DOHH2 (cell line): Measurements from ENCODE around the gene IZUMO4.

Source experiments
- H3F3A ChIP-seq: fragments of 200-600 bp; sonication (generic), shearing (Covaris generic); 2 replicates; pipeline ENCODE4 v1.6.0; 2016; ENCODE audit warnings: antibody characterized with exemption, mild to moderate bottlenecking; ENCODE audit not compliant: control insufficient read depth, insufficient read depth
- H3K27ac ChIP-seq: fragments of 200-600 bp; sonication (generic); 2 replicates; pipeline ENCODE4 v1.5.1; 2014; ENCODE audit warnings: low read depth, mild to moderate bottlenecking, low read length, moderate library complexity
- H3K27me3 ChIP-seq: fragments of 200-600 bp; sonication (generic); 2 replicates; pipeline ENCODE4 v1.6.1; 2014; ENCODE audit warnings: mild to moderate bottlenecking, low read length, mixed read lengths; ENCODE audit not compliant: control insufficient read depth
- H3K36me3 ChIP-seq: fragments of 200-600 bp; sonication (generic); 2 replicates; pipeline ENCODE4 v1.6.1; 2014; ENCODE audit warnings: mild to moderate bottlenecking, low read length, moderate library complexity, mixed read lengths; ENCODE audit not compliant: control insufficient read depth
- H3K4me1 ChIP-seq: fragments of 200-600 bp; sonication (generic); 2 replicates; pipeline ENCODE4 v1.6.1; 2014; ENCODE audit warnings: mild to moderate bottlenecking, low read length, mixed read lengths; ENCODE audit not compliant: control insufficient read depth
- H3K4me2 ChIP-seq: fragments of 200-600 bp; sonication (generic); 2 replicates; pipeline ENCODE4 v1.6.0; 2014; ENCODE audit warnings: mild to moderate bottlenecking, low read length, moderate library complexity
- H3K4me3 ChIP-seq: fragments of 200-600 bp; sonication (generic); 2 replicates; pipeline ENCODE4 v1.5.1; 2014; ENCODE audit warnings: mild to moderate bottlenecking, low read length, mixed read lengths
- H3K79me2 ChIP-seq: fragments of 200-600 bp; sonication (generic); 2 replicates; pipeline ENCODE4 v1.6.1; 2014; ENCODE audit warnings: mild to moderate bottlenecking, low read length, mixed read lengths; ENCODE audit not compliant: control insufficient read depth
- H3K9me2 ChIP-seq: fragments of 200-600 bp; sonication (generic); replicated peaks from 2 replicates; pipeline ENCODE4 v1.6.1; 2014; ENCODE audit warnings: mild to moderate bottlenecking, low read length, mixed read lengths; ENCODE audit not compliant: control insufficient read depth
- H3K9me3 ChIP-seq: fragments of 200-600 bp; sonication (generic); 2 replicates; pipeline ENCODE4 v1.6.1; 2014; ENCODE audit warnings: antibody characterized with exemption, low read length, mixed read lengths; ENCODE audit not compliant: control insufficient read depth, insufficient read depth
- H4K20me1 ChIP-seq: fragments of 200-600 bp; sonication (generic); 2 replicates; pipeline ENCODE4 v1.6.0; 2014; ENCODE audit warnings: low read depth, mild to moderate bottlenecking, antibody characterized with exemption, low read length, moderate library complexity; ENCODE audit not compliant: control insufficient read depth, insufficient read depth
- CTCF ChIP-seq: fragments of 200-600 bp; sonication (generic); IDR thresholded peaks from one replicate; pipeline ENCODE4 v1.5.1; 2014; ENCODE audit warnings: antibody characterized with exemption, mild to moderate bottlenecking, low read depth, low read length; ENCODE audit not compliant: poor library complexity, severe bottlenecking
- EZH2phosphoT487 ChIP-seq: fragments of 200-600 bp; sonication (generic); IDR thresholded peaks from 2 replicates; pipeline ENCODE4 v1.6.1; 2017; ENCODE audit warnings: borderline replicate concordance, mild to moderate bottlenecking, antibody characterized with exemption, low read length, moderate library complexity, mixed read lengths

Gene IZUMO4

DNA sequence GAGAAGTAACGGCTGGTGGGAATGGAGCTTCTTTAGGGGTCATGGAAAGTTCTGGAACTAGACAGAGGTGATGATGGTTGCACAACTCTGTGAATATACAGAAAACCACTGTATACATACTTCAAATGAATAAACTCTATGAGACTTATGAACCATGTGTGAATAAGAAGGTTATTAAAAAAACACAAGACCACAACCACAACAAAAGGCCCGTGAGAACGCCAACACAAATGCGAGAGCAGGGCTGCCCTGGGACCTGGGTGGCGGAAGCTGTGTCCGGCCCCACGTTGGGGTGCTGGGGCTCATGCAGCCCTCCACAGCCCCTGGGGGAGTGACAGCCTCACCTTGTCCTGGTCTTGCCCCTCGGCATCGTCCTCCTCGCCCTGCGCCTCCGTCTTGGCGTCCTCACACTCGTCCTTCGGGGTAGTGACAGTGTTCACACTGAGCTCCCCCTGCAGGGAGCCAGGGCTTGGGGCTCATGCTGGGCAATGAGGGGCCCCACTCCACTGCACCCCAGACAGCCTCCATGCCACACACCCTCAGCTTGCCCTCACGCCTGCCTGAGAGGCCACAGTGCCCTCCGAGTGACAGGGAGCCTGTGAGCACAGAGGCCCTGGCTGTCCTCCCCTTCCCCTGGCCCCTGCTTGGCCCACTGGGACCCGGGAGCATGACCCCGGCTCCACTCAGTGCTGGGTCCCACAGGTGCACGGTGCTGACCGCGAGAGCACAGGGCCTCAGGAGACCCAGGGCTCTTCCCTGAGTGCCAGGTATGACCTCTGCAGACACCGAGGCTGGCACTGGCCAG lies 16.0 kb downstream of the IZUMO4 start:
- TF ChIP-seq EZH2phosphoT487 = no peak
- H3K4me1 ChIP-seq = no peaks in the 10 kb centered on the region
- H3K79me2 ChIP-seq = no peaks in the 10 kb centered on the region
- no peaks in the 10 kb centered on the region for H3K9me2 ChIP-seq
- no peak overlapping the region for H3K4me3 ChIP-seq
- no peak overlapping the region for H3K4me2 ChIP-seq
- H3K27me3 ChIP-seq = no peaks in the 10 kb centered on the region
- H3K9me3 ChIP-seq = no peaks in the 10 kb centered on the region
- H3K27ac ChIP-seq = no peak overlapping the region
- H4K20me1 ChIP-seq = no peaks in the 10 kb centered on the region
- H3K36me3 ChIP-seq = peaks cover 89% of the 10 kb centered on the region
- no peaks in the 10 kb centered on the region for H3F3A ChIP-seq

- Histone ChIP-seq H3K79me2 (no peaks in the 10 kb centered on the region), H3K4me1 (no peaks in the 10 kb centered on the region), H3K27ac (no peak overlapping the region), H3F3A (no peaks in the 10 kb centered on the region), H3K36me3 (peaks cover 88% of the 10 kb centered on the region), H3K9me3 (no peaks in the 10 kb centered on the region), H3K4me2 (no peak overlapping the region), H4K20me1 (no peaks in the 10 kb centered on the region), H3K9me2 (no peaks in the 10 kb centered on the region), H3K4me3 (no peak overlapping the region), H3K27me3 (no peaks in the 10 kb centered on the region)
- TF ChIP-seq CTCF (no peak), EZH2phosphoT487 (no peak)
Measured at GRCh38 chr19:2113439-2114211, 16.9 kb downstream of the IZUMO4 start.

- no peak overlapping the region for H3K4me3 ChIP-seq
- no peaks in the 10 kb centered on the region for H3F3A ChIP-seq
- H3K27ac ChIP-seq = no peak overlapping the region
- H3K36me3 ChIP-seq = peaks cover 87% of the 10 kb centered on the region
- H3K79me2 ChIP-seq = no peaks in the 10 kb centered on the region
- no peak overlapping the region for H3K4me2 ChIP-seq
- TF ChIP-seq CTCF = no peak
- no peak for TF ChIP-seq EZH2phosphoT487
- H3K9me3 ChIP-seq = no peaks in the 10 kb centered on the region
- no peaks in the 10 kb centered on the region for H3K4me1 ChIP-seq
- no peaks in the 10 kb centered on the region for H4K20me1 ChIP-seq
- no peaks in the 10 kb centered on the region for H3K9me2 ChIP-seq
- no peaks in the 10 kb centered on the region for H3K27me3 ChIP-seq
Measured at GRCh38 chr19:2114218-2114617, 17.5 kb downstream of the IZUMO4 start.

DNA sequence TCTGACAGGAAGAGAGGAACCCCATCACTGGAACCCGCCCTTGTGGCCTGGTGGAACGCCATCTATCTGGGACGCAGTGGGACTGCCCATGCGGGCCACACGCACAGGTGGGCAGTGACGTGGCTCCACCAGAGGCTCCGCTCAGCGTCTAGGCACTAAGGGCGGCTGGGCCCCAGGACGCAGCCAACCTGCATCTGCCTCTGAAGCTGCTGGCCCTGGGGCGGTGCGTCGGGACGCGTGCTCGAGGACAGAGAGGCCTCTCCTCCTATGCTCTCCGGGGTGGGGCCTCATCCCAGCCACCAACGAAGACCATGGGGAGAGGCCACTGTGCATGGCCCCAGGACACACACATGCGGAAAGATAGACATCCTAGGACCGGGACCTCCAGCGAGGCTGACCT lies 18.1 kb downstream of the IZUMO4 start:
- no peaks in the 10 kb centered on the region for H3K27me3 ChIP-seq
- H3F3A ChIP-seq = no peaks in the 10 kb centered on the region
- no peak overlapping the region for H3K4me3 ChIP-seq
- no peaks in the 10 kb centered on the region for H3K79me2 ChIP-seq
- H3K4me2 ChIP-seq = no peak overlapping the region
- no peaks in the 10 kb centered on the region for H4K20me1 ChIP-seq
- H3K4me1 ChIP-seq = no peaks in the 10 kb centered on the region
- TF ChIP-seq EZH2phosphoT487 (no peak), CTCF (no peak)
- peaks cover 82% of the 10 kb centered on the region for H3K36me3 ChIP-seq
- no peaks in the 10 kb centered on the region for H3K9me3 ChIP-seq
- no peaks in the 10 kb centered on the region for H3K9me2 ChIP-seq
- H3K27ac ChIP-seq = no peak overlapping the region
